NOMO-1 treated with DMSO at 0.1 percent for 48 hours (cell line): Measurements from ENCODE around the gene BIRC5.

ENCODE experiments used
- DNase-seq: peaks from one replicate; lab custom pipeline; 2025; ENCODE audit not compliant: unreplicated experiment; lab: John Stamatoyannopoulos, UW

The BIRC5 gene

DNA sequence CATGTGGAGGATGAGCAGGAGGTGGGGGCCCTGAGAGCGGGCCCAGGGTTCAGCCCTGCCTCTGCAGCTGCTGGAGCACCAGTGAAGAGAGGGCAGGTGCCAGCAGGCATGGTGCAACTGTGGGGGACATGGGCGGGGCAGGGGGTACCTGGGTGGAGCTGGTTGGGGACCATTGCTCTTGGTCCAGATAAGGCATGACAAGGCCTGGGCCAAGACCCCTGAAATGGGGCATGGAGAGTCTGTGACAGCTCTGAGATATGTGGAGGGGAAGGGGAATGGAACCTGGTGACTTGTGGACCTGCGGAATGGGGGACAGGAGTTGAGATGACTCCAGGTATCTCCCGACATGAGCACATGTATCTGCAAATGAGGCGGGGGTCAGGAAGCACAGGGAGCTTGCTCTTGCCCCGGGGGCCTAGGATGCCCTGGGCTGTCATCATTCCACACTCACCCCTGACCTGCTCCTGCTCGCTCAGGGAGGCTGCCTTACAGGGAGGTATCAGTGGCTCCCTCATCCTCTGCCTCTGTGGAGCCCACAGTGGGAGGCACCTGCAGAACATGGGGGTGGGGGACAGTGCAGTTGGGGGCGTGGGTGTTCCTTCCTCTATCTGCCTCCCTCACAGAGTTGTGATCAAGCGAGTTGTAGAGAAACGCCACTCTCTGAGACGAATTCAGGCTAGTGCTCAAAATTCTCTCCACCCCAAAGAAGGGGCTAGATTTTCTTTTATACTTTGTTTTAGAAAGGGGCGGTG is 57.5 kb downstream of the BIRC5 start:
- DNase-seq: no peak

DNA sequence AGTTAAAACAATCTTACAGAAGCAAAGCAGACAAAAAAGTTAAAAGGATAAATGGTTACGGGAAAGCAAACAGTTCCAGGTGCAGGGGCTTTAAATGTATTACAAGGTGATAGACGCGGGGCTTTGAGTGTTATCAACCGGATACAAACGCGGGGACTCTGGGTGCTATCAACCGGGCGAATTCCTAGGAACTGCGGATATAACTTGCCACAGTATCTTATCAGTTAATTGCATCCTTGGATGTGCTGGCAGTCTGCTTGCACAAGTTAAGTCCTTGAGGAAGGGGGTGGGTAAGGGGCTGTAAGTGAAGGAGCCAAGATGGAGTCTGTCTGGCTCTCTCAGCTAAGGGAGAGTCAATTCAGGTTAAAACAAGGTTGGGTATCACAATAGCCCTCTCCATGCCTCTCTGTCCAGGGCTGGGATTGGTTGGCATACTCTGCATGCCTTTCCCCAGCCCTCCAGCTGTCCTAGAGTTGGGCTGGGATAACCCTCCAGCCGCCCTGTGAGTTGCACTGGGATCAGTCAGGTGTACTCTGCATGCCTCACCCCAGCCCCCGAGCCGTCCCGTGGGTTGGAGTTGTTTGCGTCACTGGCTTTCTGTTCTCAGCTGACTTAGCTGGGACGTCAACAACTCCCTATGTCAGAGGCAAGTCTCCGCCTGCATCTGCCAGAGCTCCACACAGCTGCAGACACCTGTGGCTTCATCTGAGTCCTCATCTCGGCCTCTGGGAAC is 58.3 kb downstream of the BIRC5 start:
- peak; percentile 14 for DNase-seq

DNA sequence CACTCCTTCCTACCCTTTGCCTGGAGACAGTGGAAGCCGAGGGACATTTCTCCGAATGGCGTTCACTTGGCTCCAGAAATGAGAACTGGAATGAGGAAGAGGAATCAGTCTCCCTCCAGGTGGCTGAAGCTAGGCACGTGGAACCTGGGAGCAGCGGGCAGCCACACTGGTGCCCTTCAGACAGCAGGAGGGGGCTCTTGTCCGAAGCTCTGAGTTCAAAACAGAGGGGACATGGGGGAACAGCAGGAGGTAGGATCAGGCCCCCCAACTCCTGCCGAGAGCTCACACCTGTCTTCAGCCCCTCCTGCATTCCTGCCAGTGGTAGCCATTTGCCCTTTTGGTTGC is 58.8 kb downstream of the BIRC5 start:
- DNase-seq: peak; percentile 14

DNA sequence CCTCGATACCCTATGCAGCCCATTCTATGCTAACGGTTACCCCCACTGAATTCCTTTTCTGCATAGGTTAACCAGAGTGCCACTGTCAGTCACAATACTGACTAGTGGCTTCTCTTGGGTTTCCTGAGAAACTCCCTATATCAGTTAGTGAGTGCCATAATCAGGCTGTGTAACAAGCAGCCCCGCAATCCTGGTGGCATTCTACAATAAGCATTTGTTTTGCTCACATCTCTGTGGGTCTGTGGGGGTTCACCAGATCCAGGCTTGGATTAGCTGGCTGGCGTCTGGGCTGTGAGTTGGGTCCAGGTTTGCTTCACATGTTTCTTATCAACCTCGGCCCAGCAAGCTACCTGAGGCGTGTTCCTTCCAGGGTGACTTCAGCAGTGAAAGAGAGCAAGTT is 59.8 kb downstream of the BIRC5 start:
- no peak for DNase-seq
